Lower leg skin (tissue), 4 donors: Measurements from ENCODE around the gene TMIGD2. TPM values are rescaled to one million over a fixed set of nuclear protein-coding genes. Genes with fewer than 3 reads are reported as not detected.
"Not testable (repeated sequence)": the region's sequence is repeated elsewhere in the genome, so short reads cannot be mapped to it uniquely, and the experiment has no call there.

Source experiments
- DNase-seq, 2 donors: peaks; one replicate each; pipeline ENCODE4 v3.0.0-alpha.2; 2019; ENCODE audit warnings: low spot score in 2 of 2
- H3K4me3 ChIP-seq: fragments of 200-600 bp; sonication (generic); 2 replicates; pipeline ENCODE4 v1.5.1; 2017; ENCODE audit warnings: mild to moderate bottlenecking, low read depth; ENCODE audit not compliant: poor library complexity, severe bottlenecking
- CTCF ChIP-seq, 3 donors: fragments of 450-650 bp; IDR thresholded peaks; one replicate each; pipeline ENCODE4 v1.5.1; 2016; ENCODE audit warnings: antibody characterized with exemption in 3 of 3, mild to moderate bottlenecking in 3 of 3, moderate library complexity in 2 of 3
- POLR2A ChIP-seq, 2 donors: fragments of 450-650 bp; IDR thresholded peaks; one replicate each; pipeline ENCODE4 v1.6.1; 2016 to 2017; ENCODE audit warnings: antibody characterized with exemption in 2 of 2, mild to moderate bottlenecking in 1 of 2, moderate library complexity in 1 of 2
- WGBS, 2 donors: methylation state at CpG; one replicate each; pipeline ENCODE4 v1.1.5; 2018; 5-methylcytosine and 5-hydroxymethylcytosine counted together
- intact Hi-C: fragments of 100-400 bp; cut with DNase I; formaldehyde crosslinking; loops from one replicate; pipeline ENCODE4 v1.15.0; 2023; ENCODE audit warnings: low total_unique reads
- total RNA-seq, 4 donors: library from RNA; depleted of rRNA; stranded (reverse); fragments of >200 nt; gene quantifications; one replicate each; pipeline ENCODE4 v1.1.0, GENCODE V29; 2016

TMIGD2 gene
- total RNA-seq, 4 donors from 2014 or later, result not detected

- intact Hi-C loops, result no loop called here
- WGBS, 2 donors, result 0% methylated on average over 39 to 42 of the region's 45 CpGs
- DNase-seq, result peak; percentile 99 to 100
- H3K4me3 ChIP-seq, result peak within 1 kb of the TSS; percentile 28
- TF ChIP-seq POLR2A (IDR thresholded peaks at IDR 0.05) (no peak), CTCF (IDR thresholded peaks at IDR 0.05) (no peak)
Measured at GRCh38 chr19:4246767-4247593, 55.2 kb downstream of the TMIGD2 start, which contains the start of gene YJU2. Gene YJU2 (plus strand): TSS chr19:4247080. CDS start chr19:4247147, 67 bp downstream.

- DNase-seq, H3K4me3 ChIP-seq, intact Hi-C loops: not testable (repeated sequence)
- 92 to 95% methylated on average over 6 of the region's 6 CpGs for WGBS, 2 donors
Measured at GRCh38 chr19:4245938-4246337, 56.3 kb downstream of the TMIGD2 start.

Other genes starting within 250 kb of the TMIGD2 start
- 100 to 1,000 TPM; 138 to 162 (median 152) TPM for gene ZBTB7A, start 235.5 kb downstream of the TMIGD2 start, total RNA-seq
- gene MAP2K2, start 178.3 kb downstream of the TMIGD2 start, total RNA-seq, result 100 to 1,000 TPM in 3 of 4 donors, 10 to 100 TPM in 1; 89.0 to 111 (median 106) TPM
- not detected for gene CREB3L3, start 148.8 kb downstream of the TMIGD2 start, total RNA-seq
- gene SIRT6, start 119.8 kb downstream of the TMIGD2 start, total RNA-seq, result 10 to 100 TPM; 18.7 to 39.8 (median 32.9) TPM
- gene ANKRD24, start 119.7 kb downstream of the TMIGD2 start, total RNA-seq, result 1 to 10 TPM in 2 of 4 donors, under 1 TPM in 1, not detected in 1; 0.22 to 3.2 (median 1.5) TPM
- gene EBI3, start 72.9 kb downstream of the TMIGD2 start, total RNA-seq, result 1 to 10 TPM in 1 of 4 donors, not detected in 3; 2.2 TPM
- gene YJU2, start 55.3 kb downstream of the TMIGD2 start, total RNA-seq, result 10 to 100 TPM; 23.4 to 33.6 (median 28.3) TPM
- not detected for gene SHD, start 23.1 kb downstream of the TMIGD2 start, total RNA-seq
- gene FSD1, start 2.2 kb upstream of the TMIGD2 start, total RNA-seq, result under 1 TPM in 2 of 4 donors, not detected in 2; 0.16 to 0.64 TPM
- gene STAP2, start 36.4 kb upstream of the TMIGD2 start, total RNA-seq, result 100 to 1,000 TPM in 2 of 4 donors, 10 to 100 TPM in 2; 78.5 to 159 (median 122) TPM
- gene MPND, start 41.2 kb upstream of the TMIGD2 start, total RNA-seq, result 10 to 100 TPM in 1 of 4 donors, 1 to 10 TPM in 3; 4.4 to 10.6 (median 7.8) TPM
- gene SH3GL1, start 98.2 kb upstream of the TMIGD2 start, total RNA-seq, result 100 to 1,000 TPM; 109 to 117 (median 112) TPM
- gene CHAF1A, start 100.3 kb upstream of the TMIGD2 start, total RNA-seq, result 10 to 100 TPM in 3 of 4 donors, 1 to 10 TPM in 1; 9.0 to 25.9 (median 12.6) TPM
- 100 to 1,000 TPM in 2 of 4 donors, 10 to 100 TPM in 2; 77.0 to 161 (median 111) TPM for gene UBXN6, start 155.4 kb upstream of the TMIGD2 start, total RNA-seq
- 10 to 100 TPM; 20.9 to 36.4 (median 30.1) TPM for gene HDGFL2, start 169.9 kb upstream of the TMIGD2 start, total RNA-seq
- gene PLIN4, start 216.1 kb upstream of the TMIGD2 start, total RNA-seq, result 10 to 100 TPM; 10.6 to 55.1 (median 24.2) TPM
- 10 to 100 TPM in 1 of 4 donors, 1 to 10 TPM in 3; 1.0 to 21.2 (median 5.3) TPM for gene PLIN5, start 232.8 kb upstream of the TMIGD2 start, total RNA-seq
- gene LRG1, start 237.6 kb upstream of the TMIGD2 start, total RNA-seq, result 1 to 10 TPM; 1.8 to 9.9 (median 2.7) TPM